H1 (cell line): ENCODE data around the gene DCAF8. TPM values are rescaled to one million over a fixed set of nuclear protein-coding genes. Genes with fewer than 3 reads are reported as not detected.

Source experiments
- CTCF ChIA-PET: fragments of 300-600 bp; sonication (Branson Sonifier 250); formaldehyde crosslinking; loops from one replicate; lab custom pipeline; 2021; ENCODE audit not compliant: partially characterized antibody; lab: Charles Lee
- POLR2A ChIA-PET: fragments of 300-600 bp; sonication (Branson Sonifier 250); formaldehyde crosslinking; loops from one replicate; lab custom pipeline; 2021; ENCODE audit warnings: inconsistent platforms; ENCODE audit not compliant: partially characterized antibody; lab: Charles Lee
- DNase-seq, 2 experiments: peaks; one replicate each; pipeline versions ENCODE4 v3.0.0 to v3.0.0-alpha.2; 2010 to 2022; ENCODE audit warnings: low spot score in 2 of 2, low read depth in 1 of 2, mixed read lengths in 1 of 2
- FAIRE-seq: peaks from 2 replicates; lab custom pipeline; 2011; peaks lifted over from hg19 to GRCh38; lab: Jason Lieb, UNC
- H2AFZ ChIP-seq: 2 replicates; pipeline ENCODE4 v1.8.1; 2012; ENCODE audit warnings: low read length, inconsistent platforms
- H2AK5ac ChIP-seq: 2 replicates; pipeline ENCODE4 v1.6.1; 2013; ENCODE audit warnings: low read depth, low read length
- H2BK120ac ChIP-seq: replicated peaks from 2 replicates; pipeline ENCODE3; 2013; ENCODE audit warnings: low read depth, low read length, inconsistent platforms
- H2BK12ac ChIP-seq: 2 replicates; pipeline ENCODE4 v1.6.1; 2013; ENCODE audit warnings: low read depth, low read length
- H2BK15ac ChIP-seq: 2 replicates; pipeline ENCODE4 v1.6.1; 2013; ENCODE audit warnings: low read length
- H2BK20ac ChIP-seq: 2 replicates; pipeline ENCODE4 v1.6.1; 2013; ENCODE audit warnings: low read length
- H2BK5ac ChIP-seq: 2 replicates; pipeline ENCODE4 v1.6.1; 2013; ENCODE audit warnings: low read depth, low read length
- H3K14ac ChIP-seq: 2 replicates; pipeline ENCODE4 v1.6.1; 2013; ENCODE audit warnings: inconsistent platforms; ENCODE audit not compliant: insufficient read length
- H3K18ac ChIP-seq: 2 replicates; pipeline ENCODE4 v1.6.1; 2013; ENCODE audit warnings: low read length; ENCODE audit errors: extremely low read depth
- H3K23ac ChIP-seq: 2 replicates; pipeline ENCODE4 v1.6.1; 2013; ENCODE audit warnings: inconsistent platforms; ENCODE audit not compliant: insufficient read length
- H3K23me2 ChIP-seq: 2 replicates; pipeline ENCODE4 v1.6.1; 2013; ENCODE audit warnings: low read depth, low read length
- H3K27ac ChIP-seq: 2 replicates; pipeline ENCODE4 v1.6.1; 2011; ENCODE audit warnings: low read depth, low read length, inconsistent platforms
- H3K27me3 ChIP-seq, 4 experiments: replicated peaks in 1 of 4; 1 replicate in 1 of 4; 2 replicates in 3 of 4; pipeline versions ENCODE4 v1.6.1 to v1.8.1; 2011 to 2013; ENCODE audit warnings: low read length in 3 of 4, mild to moderate bottlenecking in 3 of 4, inconsistent platforms in 2 of 4, mixed read lengths in 2 of 4, moderate library complexity in 1 of 4; ENCODE audit not compliant: control insufficient read depth in 3 of 4, insufficient read depth in 3 of 4; ENCODE audit errors: extremely low read depth in 1 of 4
- H3K36me3 ChIP-seq, 4 experiments: 2 replicates each; pipeline versions ENCODE4 v1.6.1 to v1.8.1; 2011 to 2013; ENCODE audit warnings: mild to moderate bottlenecking in 4 of 4, low read length in 3 of 4, moderate library complexity in 2 of 4, control low read depth in 1 of 4, inconsistent platforms in 1 of 4; ENCODE audit not compliant: insufficient read depth in 4 of 4, control insufficient read depth in 2 of 4
- H3K4ac ChIP-seq: replicated peaks from 2 replicates; pipeline ENCODE3; 2013; ENCODE audit warnings: low read length, low read depth, mixed read lengths, inconsistent platforms; ENCODE audit not compliant: insufficient read length
- H3K4me1 ChIP-seq, 4 experiments: replicated peaks in 1 of 4; 1 replicate in 1 of 4; 2 replicates in 3 of 4; pipeline versions ENCODE4 v1.6.1 to v1.8.1; 2011 to 2013; ENCODE audit warnings: low read length in 3 of 4, inconsistent platforms in 2 of 4, mixed read lengths in 1 of 4; ENCODE audit not compliant: insufficient read depth in 4 of 4, control insufficient read depth in 3 of 4
- H3K4me2 ChIP-seq, 2 experiments: 2 replicates each; pipeline versions ENCODE4 v1.6.1 to v1.8.1; 2011 to 2013; ENCODE audit warnings: low read depth in 2 of 2, low read length in 2 of 2, control low read depth in 1 of 2, inconsistent platforms in 1 of 2, mild to moderate bottlenecking in 1 of 2; ENCODE audit not compliant: insufficient read depth in 1 of 2
- H3K4me3 ChIP-seq, 4 experiments: fragments of 200-600, 300-600 bp in 1 of 4; sonication (generic), shearing (Covaris generic), sonication (Bioruptor Twin) in 1 of 4; 2 replicates each; pipeline versions ENCODE4 v1.5.1 to v1.8.1; 2011 to 2016; ENCODE audit warnings: low read length in 4 of 4, low read depth in 3 of 4, control low read depth in 2 of 4, inconsistent platforms in 2 of 4, mild to moderate bottlenecking in 2 of 4, mixed read lengths in 1 of 4, moderate library complexity in 1 of 4; ENCODE audit not compliant: insufficient read depth in 2 of 4; ENCODE audit errors: extremely low read depth in 1 of 4
- H3K56ac ChIP-seq: replicated peaks from 2 replicates; pipeline ENCODE3; 2013; ENCODE audit warnings: low read depth, mild to moderate bottlenecking, mixed read lengths, low read length, inconsistent platforms; ENCODE audit not compliant: insufficient read length
- H3K79me1 ChIP-seq: 2 replicates; pipeline ENCODE4 v1.6.1; 2013; ENCODE audit warnings: low read depth, low read length, control low read depth
- H3K79me2 ChIP-seq, 2 experiments: 2 replicates each; pipeline versions ENCODE4 v1.6.1 to v1.8.1; 2012 to 2013; ENCODE audit warnings: low read length in 2 of 2, mild to moderate bottlenecking in 2 of 2, inconsistent platforms in 1 of 2; ENCODE audit not compliant: insufficient read depth in 2 of 2, control insufficient read depth in 1 of 2
- H3K9ac ChIP-seq, 4 experiments: replicated peaks in 1 of 4; 1 replicate in 1 of 4; 2 replicates in 3 of 4; pipeline versions ENCODE4 v1.6.1 to v1.8.1; 2011 to 2013; ENCODE audit warnings: low read depth in 3 of 4, low read length in 3 of 4, control low read depth in 2 of 4, mild to moderate bottlenecking in 2 of 4, moderate library complexity in 2 of 4, inconsistent platforms in 1 of 4; ENCODE audit errors: extremely low read depth in 1 of 4
- H3K9me3 ChIP-seq, 2 experiments: 2 replicates each; pipeline versions ENCODE4 v1.6.1 to v1.8.1; 2012 to 2013; ENCODE audit warnings: mild to moderate bottlenecking in 2 of 2, moderate library complexity in 2 of 2, control low read depth in 1 of 2, inconsistent platforms in 1 of 2, low read depth in 1 of 2, low read length in 1 of 2, mixed read lengths in 1 of 2; ENCODE audit not compliant: insufficient read depth in 2 of 2
- H4K20me1 ChIP-seq, 2 experiments: replicated peaks in 1 of 2; 2 replicates each; pipeline versions ENCODE3 to v1.8.1; 2011 to 2013; ENCODE audit warnings: inconsistent platforms in 2 of 2, low read length in 2 of 2, mild to moderate bottlenecking in 1 of 2; ENCODE audit not compliant: insufficient read depth in 2 of 2, control insufficient read depth in 1 of 2
- H4K5ac ChIP-seq: 2 replicates; pipeline ENCODE4 v1.6.1; 2013; ENCODE audit warnings: low read length, low read depth, mixed read lengths, inconsistent platforms; ENCODE audit not compliant: insufficient read length
- H4K8ac ChIP-seq: 2 replicates; pipeline ENCODE4 v1.8.0; 2013; ENCODE audit warnings: mild to moderate bottlenecking, moderate library complexity, low read length, inconsistent platforms; ENCODE audit not compliant: insufficient read depth; ENCODE audit errors: extremely low read depth
- H4K91ac ChIP-seq: replicated peaks from 2 replicates; pipeline ENCODE3; 2013; ENCODE audit warnings: low read length, mixed read lengths, inconsistent platforms; ENCODE audit not compliant: insufficient read length
- E2F6 ChIP-seq: IDR thresholded peaks from 2 replicates; pipeline ENCODE4 v1.6.1; 2012; ENCODE audit warnings: inconsistent platforms
- SUZ12 ChIP-seq: fragments of 200-600 bp; sonication (generic); IDR thresholded peaks from 2 replicates; pipeline ENCODE4 v1.6.1; 2012; ENCODE audit warnings: mild to moderate bottlenecking, inconsistent platforms, low read length, moderate library complexity, mixed read lengths
- WGBS, 2 experiments: shearing (Covaris generic) in 1 of 2; methylation state at CpG; one replicate each; pipeline versions ENCODE4 v1.1.6 to v1.1.7; 2013 to 2015; ENCODE audit warnings: low lambda C conversion rate in 2 of 2, mixed read lengths in 2 of 2, inconsistent platforms in 1 of 2, low coverage in 1 of 2, missing lambda C conversion rate in 1 of 2; ENCODE audit not compliant: insufficient replicate concordance in 2 of 2, insufficient coverage in 1 of 2, insufficient read length in 1 of 2; ENCODE audit errors: extremely low coverage in 1 of 2, missing lambda C conversion rate in 1 of 2; 5-methylcytosine and 5-hydroxymethylcytosine counted together
- polyA plus RNA-seq, 7 experiments: library from polyadenylated mRNA; depleted of rRNA in 3 of 7; stranded (reverse) in 5 of 7; unstranded in 2 of 7; fragments of >200 nt in 5 of 7; fragments of 200-250 nt in 2 of 7; gene quantifications; 1 replicate in 5 of 7; 2 replicates in 1 of 7; 4 replicates in 1 of 7; pipeline versions ENCODE4 v1.2.1 to v1.2.3, GENCODE V29; 2011 to 2013; ENCODE audit warnings: missing spikeins in 2 of 7, mixed read lengths in 2 of 7
- total RNA-seq: library from RNA; stranded (reverse); fragmentation: NEBNext Ultra II Directional; extraction: Animal tissue kit (Norgen Biotek cat#: 25700); gene quantifications from 2 replicates; pipeline ENCODE4 v1.2.1, GENCODE V29; 2021

DCAF8 gene
- total and polyA plus RNA-seq, 2 of the 8 experiments (the other 6 are each of a cell fraction or from before 2014, with no cell fraction given): 68.2 to 110 TPM

- no peak for FAIRE-seq
- Histone ChIP-seq H3K4me1 (peaks cover 3 to 26% (median 8%) of the 10 kb centered on the region in 4 experiments; a peak in 6 of 7 replicates), H2AFZ (no peak within 1 kb of the TSS), H4K91ac (peak within 1 kb of the TSS; percentile 13), H3K36me3 (no peaks in the 10 kb centered on the region; a peak in 1 of 8 replicates), H2BK120ac (no peak within 1 kb of the TSS), H3K4me2 (no peak within 1 kb of the TSS), H3K79me2 (no peaks in the 10 kb centered on the region), H2BK15ac (peak within 1 kb of the TSS; percentile 82; the same call in 1 of the 2 replicates), H3K27me3 (no peaks in the 10 kb centered on the region; a peak in 1 of 7 replicates), H3K79me1 (peaks cover 4% of the 10 kb centered on the region; the same call in 1 of the 2 replicates), H3K18ac (peak within 1 kb of the TSS; percentile 22; the same call in 1 of the 2 replicates), H2BK5ac (peak within 1 kb of the TSS; percentile 19; the same call in 1 of the 2 replicates), H2AK5ac (peak within 1 kb of the TSS; percentile 78), H3K27ac (no peak within 1 kb of the TSS), H2BK12ac (peak within 1 kb of the TSS; percentile 92; the same call in 1 of the 2 replicates), H2BK20ac (peak within 1 kb of the TSS; percentile 83; the same call in 1 of the 2 replicates), H3K23ac (no peak within 1 kb of the TSS), H3K4me3 (no peak within 1 kb of the TSS), H3K56ac (no peak within 1 kb of the TSS), H3K9ac (no peak within 1 kb of the TSS), H4K8ac (no peak within 1 kb of the TSS; the same call in none of the 2 replicates), H3K23me2 (peaks cover 10% of the 10 kb centered on the region), H4K5ac (no peak within 1 kb of the TSS), H3K14ac (no peak within 1 kb of the TSS), H4K20me1 (peaks cover 0 to 9% of the 10 kb centered on the region in 2 experiments), H3K4ac (no peak within 1 kb of the TSS), H3K9me3 (no peaks in the 10 kb centered on the region)
- WGBS, 2 experiments: 83% methylated on average over 13 of the region's 15 CpGs; no CpG with 5 or more reads in 1 of the 2 experiments
- ChIA-PET CTCF (interaction anchor here (0.8 to 8.6 kb wide), 31 partner anchors 9 to 187 kb away, joined by 3 to 195 read pairs (median 5); partner anchors contain the start of genes ATP1A4, KCNJ9 and PEA15), POLR2A (interaction anchor here (0.6 to 5.9 kb wide), 9 partner anchors 10 to 62 kb away, joined by 3 to 61 read pairs (median 3); partner anchors contain the start of gene PEA15)
- TF ChIP-seq SUZ12 (no peak), E2F6 (no peak)
- DNase-seq: no peak
Observed at GRCh38 chr1:160189649-160190625, 72.4 kb downstream of the DCAF8 start, which contains the start of gene CASQ1. CASQ1 (plus strand) TSS chr1:160190575; CDS start chr1:160190752, 177 bp downstream.
